Endometrium (tissue), 2 donors: ENCODE data around the gene INSR.
A peak's percentile ranks its signal among the peaks of the same experiment; 100 is the strongest.

ENCODE experiments used
- FAIRE-seq: peaks from 2 replicates; lab custom pipeline; 2012; peaks lifted over from hg19 to GRCh38; lab: Jason Lieb, UNC
- donor health status: control.
- donor health status: control.

INSR gene

DNA sequence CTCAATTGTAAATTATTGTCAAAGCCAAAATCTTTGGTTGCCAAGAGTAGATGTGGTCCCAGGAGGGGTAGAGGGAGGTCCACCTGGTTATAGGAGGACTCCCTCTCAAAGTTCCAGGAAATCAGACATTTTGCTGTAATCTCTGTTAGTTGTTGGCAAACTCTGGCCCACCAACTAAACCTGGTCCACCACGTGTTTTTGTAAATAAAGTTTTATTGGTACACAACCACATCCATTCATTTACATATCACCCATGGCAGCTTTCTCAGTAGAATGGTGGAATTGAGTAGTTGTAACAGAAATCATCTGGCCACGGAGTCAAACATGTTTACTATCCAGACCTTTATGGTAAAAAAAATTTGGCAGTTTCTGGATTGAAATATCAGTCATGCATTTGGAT lies 154.1 kb downstream of the INSR start:
- FAIRE-seq = no peak

DNA sequence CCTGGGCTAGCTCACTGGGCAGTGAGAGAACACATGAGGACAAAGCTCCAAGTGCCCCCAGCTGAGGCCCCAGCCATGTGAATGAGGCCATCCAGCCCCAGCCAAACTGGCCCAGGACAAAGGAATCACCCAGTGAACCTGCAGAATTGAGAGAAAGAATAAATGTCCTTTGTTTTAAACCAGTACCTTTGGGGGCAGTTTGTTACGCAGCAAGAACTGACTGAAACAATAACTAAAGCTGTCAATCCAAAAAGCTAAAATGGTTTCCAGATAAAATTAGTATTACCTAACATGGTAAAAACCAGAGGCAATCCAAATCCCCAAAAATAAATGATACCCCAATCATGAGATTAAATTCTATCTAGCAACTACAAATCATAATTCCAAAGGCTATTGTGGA lies 155.1 kb downstream of the INSR start:
- no peak for FAIRE-seq

DNA sequence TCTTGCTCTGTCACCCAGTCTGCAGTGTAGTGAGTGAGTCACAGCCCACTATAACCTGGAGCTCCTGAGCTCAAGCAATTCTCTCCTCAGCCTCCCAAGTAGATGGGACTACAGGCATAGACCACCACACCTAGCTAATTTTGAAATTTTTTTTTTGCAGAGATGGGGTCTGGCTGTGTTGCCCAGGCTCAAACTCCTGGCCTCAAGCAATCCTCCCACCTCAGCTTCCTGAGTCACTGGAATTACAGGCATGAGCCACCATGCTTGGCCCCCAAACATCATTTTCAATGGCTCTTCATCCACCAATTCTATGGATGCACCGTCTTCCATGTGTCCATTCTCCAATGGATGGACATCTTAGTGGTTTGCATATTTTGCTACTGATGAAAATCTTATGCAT lies 155.8 kb downstream of the INSR start:
- FAIRE-seq = no peak

DNA sequence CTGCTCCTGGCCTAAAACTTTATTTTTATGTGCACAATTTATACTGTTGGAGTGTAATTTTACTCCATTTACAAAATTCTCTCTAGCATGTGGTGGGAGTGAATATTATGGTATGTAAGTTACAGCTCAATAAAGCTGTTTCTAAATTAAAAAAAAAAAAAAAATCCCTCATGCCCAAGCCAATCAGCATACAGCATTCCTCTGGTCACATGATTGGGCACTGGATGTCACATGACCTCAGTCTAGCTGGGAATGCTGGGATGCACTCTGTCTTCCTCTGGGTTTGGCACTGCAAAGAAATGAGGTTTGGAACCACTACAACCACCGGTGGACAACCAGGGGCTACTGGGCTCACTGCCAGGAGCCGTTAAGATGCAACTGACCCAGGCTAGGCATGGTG lies 157.1 kb downstream of the INSR start:
- FAIRE-seq = no peak

DNA sequence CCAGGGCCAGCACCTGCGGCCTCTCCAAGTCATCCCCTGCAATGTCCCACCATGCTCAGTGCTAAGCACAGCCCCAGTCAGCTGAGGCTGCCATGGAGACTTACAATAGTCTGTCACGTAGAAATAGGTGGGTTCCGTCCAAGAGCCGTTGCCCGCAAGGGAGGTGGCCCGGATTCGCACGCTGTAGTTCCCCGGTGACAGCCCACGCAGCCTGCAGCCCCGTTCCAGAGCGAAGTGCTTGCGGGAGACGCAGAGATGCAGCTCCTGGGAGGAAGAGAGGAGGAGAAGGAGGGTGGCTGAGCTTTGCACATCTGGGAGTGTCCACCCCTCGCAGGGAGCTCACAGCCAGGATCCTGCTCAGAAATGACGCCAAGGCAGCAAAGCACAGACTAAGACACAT lies 162.2 kb downstream of the INSR start:
- no peak for FAIRE-seq

DNA sequence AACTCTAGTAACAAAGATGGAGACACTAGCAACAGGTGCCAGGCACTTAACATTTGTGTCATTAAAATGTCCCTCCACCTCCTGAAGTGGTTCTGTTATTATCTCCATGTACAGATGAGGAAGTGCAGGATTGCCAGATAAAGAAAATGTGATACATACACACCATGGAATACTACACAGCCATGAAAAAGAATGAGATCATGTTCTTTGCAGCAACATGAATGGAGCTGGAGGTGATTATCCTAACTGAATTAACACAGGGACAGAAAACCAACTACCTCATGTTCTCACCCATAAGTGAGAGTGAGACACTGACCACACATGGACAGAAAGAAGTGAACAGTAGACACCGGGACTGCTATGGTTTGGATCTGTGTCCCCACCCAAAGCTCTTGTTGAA lies 164.2 kb downstream of the INSR start:
- FAIRE-seq = no peak

DNA sequence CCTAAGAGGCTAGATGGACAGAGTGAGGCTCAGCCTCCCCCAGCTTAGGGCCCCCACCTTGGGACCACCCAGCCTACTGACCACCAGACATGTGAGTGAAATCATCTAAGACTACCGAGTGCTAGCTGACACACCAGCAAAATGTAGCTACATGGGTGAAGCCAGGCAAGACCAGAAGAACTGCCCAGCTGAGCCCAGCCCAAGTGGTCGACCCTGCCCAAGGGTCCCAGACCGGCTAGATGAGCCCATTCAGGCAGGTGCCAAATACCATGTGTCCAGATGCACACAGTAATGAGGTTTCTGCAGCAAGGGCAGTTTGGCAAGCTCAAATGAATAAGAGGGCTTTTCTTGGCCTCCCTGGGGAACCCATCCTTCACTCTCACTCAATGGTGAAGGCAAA lies 168.1 kb downstream of the INSR start:
- no peak for FAIRE-seq

DNA sequence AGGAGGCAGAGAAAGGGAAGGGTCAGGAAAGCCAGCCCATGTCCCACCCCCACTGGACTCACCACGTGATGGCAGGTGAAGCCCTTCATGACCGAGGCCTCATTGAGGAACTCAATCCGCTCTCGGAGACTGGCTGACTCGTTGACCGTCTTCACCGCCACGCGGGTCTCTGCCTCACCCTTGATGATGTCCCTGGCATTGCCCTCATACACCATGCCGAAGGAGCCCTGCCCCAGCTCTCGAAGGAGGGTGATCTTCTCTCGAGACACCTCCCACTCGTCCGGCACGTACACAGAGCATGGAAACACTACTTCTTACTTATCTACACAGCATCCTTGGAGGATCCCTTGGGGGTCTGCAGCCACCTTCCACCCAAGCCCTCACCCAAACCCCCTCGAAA lies 169.0 kb downstream of the INSR start:
- no peak for FAIRE-seq

DNA sequence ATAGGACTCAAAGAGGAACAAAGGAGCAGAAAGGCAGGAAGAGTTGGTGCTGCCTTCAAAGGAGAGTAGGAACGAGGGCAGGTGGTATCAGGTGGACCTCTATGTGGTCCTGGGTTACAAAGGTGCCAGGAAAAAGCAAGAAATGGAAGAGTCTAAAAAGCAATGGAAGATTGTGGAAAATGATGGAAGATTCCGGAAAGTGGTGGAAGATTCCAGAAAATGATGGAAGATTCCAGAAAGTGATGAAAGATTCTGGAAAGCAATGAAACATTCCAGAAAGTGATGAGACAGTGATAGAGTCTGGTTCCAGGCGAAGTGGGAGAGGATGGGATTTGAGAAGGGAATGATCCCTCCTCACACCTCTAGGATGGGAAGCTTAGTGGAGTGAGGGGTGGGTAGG lies 169.4 kb downstream of the INSR start:
- FAIRE-seq = no peak

DNA sequence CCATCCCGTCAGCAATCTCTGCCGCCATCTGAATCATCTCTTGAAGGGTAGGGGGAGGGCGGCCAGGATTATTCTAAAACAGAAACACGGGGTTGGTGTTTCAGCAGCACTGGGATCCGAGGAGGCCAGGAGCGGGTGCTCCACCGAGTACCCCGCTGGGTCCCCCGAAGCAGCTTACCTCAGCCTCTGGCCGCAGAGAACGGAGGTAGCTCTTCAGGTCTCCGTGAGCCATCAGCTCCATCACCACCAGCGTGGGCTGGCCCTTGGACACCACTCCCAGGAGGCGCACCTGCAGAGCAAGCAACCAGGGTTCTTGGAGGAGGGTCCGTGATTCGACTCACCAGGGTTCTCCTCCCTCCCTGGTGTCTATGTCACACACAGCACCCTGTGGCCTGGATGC lies 171.5 kb downstream of the INSR start:
- no peak for FAIRE-seq

DNA sequence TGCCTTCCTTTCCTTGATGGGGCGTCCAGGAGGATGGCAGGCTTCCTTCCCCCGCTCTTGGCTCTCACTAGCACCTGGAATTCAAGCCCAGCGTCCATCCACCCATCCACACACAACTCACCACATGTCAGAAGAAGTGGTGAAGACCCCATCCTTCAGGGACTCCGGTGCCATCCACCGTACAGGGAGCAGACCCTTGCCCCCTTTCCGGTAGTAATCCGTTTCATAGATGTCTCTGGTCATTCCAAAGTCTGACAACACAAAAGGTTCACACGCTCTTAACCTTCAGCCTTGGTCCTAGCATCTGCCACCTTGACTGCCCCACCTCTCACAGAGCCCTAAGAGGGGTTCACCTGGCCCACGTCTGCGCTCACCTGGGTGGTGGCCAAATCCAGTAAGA lies 173.7 kb downstream of the INSR start:
- FAIRE-seq = no peak

DNA sequence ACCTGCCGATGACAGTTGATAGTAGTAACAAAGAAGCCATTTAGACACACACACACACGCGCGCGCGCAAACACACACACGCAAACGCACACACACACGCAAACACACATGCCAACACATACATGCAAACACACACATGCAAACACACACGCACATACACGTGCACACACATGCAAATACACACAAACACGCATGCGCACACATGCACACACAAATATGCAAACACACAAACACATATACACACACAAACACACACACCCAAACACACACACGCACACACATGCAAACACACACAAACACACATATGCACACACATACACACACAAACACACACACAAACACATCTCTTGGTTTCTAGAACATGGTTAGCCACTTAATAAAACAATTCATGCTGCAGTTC lies 174.6 kb downstream of the INSR start:
- FAIRE-seq = no peak

DNA sequence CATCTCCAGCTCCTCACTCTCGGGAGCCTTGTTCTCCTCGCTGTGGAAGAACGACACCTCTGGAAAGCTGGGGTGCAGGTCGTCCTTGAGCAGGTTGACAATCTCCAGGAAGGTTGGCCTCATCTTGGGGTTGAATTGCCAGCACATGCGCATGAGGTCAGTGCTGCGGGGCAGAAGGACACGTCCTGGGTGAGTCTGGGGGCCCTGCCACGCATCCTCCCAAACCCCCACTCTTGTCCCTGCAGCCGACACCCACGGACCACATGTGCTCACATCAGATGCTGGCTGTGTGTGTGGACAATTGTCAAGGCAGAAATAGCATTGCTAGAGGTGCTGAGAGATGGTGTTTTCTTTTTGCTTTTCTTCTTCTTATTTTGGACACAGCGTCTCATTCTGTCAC lies 177.0 kb downstream of the INSR start:
- FAIRE-seq = no peak

DNA sequence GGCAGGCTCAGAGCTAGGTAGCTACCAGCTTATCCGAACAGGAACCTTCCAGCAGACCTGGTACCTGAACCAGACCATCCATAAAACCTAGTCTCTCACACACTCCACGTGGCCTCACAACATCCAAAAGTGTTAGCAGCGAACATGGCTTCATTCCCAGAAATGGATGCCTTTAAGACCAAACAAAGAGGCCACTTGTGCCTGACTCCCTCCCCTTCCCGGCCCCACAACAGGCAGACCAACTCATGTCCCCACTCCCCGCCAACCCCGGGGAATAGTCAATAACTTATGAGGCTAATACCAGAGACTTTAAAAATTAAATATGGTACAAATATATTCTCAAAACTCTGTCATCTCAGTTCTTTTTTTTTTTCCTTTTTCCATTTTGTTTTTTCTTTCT lies 178.5 kb downstream of the INSR start:
- no peak for FAIRE-seq

DNA sequence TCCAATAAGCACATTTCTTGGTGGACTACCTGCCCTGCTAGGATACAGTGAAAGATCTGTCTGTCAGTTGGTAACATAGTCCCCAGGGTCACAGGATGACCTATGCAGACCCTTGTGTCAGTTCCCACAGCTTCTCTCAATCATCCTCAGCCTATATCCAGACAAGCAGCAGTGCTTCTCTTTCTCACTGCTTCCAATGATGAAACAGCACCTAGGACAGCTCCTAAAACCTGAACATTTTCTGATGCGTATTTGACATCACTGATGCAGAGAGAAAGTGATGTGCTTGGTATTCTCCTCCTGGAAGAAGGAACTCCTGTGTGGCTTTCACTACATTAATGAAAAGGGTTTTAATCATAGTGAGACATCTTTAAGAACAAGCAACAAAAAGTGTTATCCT lies 181.0 kb downstream of the INSR start:
- no peak for FAIRE-seq

DNA sequence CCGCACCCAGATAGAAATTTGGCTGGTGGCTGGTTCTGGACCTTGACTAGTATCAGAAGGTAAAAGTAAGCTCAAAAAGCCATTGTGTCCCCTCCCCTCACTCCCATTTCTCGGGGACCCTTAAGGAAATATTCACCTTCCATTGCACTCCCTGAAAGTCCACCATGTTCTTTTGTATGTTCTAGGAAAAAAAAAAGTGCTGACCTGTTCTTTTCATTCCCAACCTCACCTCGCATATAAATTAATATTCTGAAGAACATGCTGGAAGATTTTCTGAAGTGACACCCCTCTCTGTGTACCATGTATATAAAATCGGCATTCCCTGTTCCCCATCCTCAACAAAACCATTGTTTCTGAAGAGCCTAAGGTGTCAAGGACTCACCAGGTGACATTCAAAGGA lies 181.5 kb downstream of the INSR start:
- FAIRE-seq = no peak

DNA sequence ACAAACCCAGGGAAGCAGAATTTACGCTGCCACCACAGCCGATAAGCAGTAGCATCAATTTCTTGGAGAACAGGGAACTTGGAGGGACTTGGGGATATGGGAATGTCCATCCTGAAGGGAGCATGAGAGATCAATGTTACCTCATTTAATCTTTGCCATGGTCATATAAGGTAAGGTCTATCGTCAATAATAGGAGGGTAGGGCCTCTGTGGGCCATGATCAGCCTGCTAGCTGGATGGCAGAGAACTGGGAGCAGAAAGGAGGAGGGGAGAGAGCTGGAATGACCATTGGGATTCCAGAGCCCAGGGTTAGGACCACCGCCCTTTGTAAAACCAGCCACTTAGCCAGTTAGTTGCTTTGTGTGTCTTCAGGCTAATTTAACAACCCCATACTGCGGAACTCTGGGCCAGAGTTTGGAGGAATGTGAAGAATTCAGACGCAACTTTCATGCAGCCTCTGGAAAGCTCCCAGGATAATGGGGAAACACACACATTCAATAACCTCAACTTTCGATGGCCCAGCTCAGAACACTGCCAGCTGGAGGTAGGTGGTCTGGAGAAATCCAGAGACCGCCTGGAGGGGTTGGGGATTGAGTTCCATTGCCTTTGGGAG lies 184.4 kb downstream of the INSR start:
- FAIRE-seq = no peak

DNA sequence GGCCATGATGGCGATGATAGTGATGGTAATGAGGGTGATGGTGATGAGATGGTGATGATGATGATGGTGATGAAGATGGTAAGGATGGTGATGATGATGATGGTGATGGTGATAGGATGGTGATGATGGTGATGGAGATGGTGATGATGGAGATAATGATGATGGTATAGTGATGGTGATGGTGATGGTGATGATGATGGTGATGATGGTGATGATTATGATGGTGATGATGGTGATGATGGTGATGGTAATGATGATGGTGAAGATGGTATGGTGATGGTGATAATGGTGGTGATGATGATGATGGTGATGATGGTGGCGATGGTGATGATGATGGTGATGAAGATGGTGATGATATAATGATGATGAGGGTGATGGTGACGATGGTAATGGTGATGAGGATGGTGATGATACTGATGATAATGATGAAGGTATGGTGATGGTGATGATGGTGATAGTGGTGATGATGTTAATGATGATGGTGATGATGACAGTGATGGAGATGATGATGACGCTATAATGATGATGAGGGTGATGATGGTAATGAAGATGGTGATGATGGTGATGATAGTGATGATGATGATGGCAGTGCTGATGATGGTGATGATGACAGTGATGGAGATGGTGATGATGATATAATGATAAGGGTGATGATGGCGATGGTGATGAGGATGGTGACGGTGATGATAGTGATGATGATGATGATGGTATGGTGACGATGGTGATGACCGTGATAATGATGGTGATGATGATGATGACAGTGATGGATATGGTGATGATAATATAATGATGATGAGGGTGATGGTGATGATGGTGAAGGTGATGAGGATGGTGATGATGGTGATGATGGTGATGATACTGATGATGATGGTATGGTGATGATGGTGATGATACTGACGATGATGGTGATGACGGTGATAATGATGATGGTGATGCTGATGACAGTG lies 187.2 kb downstream of the INSR start:
- no peak for FAIRE-seq

DNA sequence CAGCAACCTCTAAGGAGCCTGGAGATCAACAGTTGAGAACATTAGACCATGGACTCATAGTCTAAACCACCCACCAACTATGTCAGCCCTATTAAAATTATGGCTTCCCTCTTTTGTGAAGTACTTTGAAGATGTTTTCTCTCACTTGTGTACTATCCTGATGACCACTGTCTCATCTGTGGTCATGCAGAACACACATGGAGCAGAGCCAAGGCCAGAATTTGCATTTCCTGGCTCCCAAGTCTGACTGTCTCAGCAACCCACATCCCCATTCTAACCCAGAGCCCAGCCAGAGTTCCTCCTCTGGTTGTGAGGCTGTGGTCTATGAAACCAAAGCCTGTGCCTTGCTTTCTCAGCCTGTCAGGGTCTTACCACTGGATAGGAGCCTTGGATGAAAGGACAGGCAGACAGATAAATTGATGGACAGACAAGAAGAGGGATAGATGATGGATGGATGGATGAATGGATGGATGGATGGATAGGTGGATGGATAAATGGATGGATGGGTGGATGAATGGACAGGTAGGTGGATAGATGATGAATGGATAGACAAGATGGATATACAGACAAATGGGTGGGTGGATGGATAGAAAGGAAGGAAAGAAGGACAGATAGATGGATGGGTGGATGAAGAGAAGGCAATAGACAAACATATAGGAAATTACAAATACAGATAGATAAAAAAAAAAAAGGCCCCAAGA lies 189.3 kb downstream of the INSR start:
- no peak for FAIRE-seq

DNA sequence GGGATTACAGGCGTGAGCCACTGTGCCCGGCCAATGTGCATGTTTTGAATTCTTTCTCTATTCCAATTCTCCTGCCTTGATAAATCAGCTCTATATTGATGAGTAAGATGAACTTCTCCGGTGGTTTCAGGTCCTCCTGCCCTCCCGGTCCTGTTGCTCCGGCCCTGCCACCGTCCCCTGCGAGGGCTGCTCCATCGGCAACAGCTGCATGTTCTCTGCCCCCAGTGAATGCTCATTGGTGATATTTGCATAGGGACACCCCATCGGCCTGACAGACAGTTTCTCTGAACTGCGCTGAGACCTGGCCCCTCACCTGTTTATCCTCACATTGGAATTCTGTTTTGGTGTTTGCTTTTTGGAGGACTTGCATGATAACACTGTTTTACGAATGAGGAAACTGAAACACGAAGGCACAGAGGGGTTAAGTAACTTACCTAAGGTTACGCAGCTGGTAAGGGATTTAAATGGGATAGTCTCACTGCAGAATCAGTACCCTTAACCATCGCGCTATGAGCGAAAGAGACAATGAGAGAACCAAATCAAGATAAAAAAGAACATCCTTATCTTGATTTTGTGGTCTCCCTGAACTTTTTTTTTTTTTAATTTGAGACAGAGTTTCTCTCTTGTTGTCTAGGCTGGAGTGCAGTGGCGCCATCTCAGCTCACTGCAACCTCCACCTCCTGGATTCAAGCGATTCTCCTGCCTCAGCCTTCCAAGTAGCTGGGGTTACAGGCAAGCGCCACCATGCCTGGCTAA lies 192.5 kb downstream of the INSR start:
- no peak for FAIRE-seq

DNA sequence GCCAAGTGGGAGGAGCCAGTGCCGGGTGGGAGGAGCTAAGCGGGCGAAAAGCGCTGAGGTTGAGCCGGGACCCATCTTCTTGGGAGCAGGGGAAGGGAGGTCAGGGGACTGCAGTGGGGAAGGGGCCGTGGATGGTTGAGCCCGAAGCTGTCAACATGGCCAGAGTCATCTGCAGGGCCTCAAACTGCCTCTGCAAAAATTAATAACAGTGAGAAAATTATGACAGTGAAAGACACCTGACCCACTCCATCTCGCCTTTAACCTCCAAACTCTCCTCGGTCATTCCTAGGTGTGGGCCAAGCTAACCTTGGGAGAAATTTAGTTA lies 194.7 kb downstream of the INSR start:
- FAIRE-seq = no peak

DNA sequence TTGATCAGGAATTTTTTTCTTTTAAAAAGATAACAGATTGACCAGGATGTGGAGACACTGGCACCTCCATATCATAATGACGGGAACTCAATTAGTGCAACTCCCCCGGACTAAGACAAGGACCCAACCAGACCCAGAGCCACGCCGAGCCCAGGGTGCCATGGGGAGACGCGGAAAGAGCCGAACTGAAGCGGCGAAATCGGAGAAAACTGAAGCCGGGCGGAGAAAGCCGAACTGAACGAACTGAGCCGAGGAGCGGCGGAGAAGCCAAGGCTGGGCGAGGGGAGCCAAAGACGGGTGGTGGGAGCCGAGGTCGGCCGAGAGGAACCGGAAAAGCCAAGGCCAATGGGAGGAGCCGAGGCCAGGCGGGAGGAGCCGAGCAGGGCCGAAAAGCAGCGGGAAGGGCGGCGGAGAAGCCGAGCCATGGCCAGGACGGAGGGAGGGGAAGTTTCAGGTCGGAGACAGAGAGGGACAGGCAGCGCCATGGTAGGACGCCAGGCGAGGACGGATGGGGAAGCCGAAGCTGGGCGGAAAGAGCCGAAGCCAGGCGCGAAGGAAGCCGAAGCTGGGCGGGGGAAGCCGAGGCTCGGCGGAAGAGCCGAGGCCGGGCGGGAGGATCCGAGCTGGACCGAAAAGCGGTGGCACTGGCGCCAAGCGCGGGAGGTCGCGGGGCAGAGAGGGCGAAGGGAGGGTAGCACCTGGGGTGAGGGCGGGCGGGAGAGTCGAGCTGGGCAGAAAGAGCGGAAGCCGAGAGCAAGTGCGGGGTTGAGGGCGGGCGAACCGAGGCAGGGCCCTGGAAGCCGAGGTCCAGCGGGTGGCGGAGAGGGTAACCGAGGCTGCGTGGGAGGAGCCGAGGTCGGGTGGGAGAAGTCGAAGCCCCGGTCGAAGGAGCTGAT lies 195.3 kb downstream of the INSR start:
- peak; percentile 68 for FAIRE-seq
